IMR-90 (cell line): ENCODE data around the gene RARB.

Experiments used
- CEBPB ChIP-seq: IDR thresholded peaks from 2 replicates; pipeline ENCODE4 v1.6.1; 2012; ENCODE audit warnings: low read depth, low read length, improper control_type of control experiment
- FOS ChIP-seq: fragments of 150-350 bp; IDR thresholded peaks from 2 replicates; pipeline ENCODE4 v1.6.1; 2016; ENCODE audit warnings: low read depth, low read length
- MAFK ChIP-seq: IDR thresholded peaks from 2 replicates; pipeline ENCODE4 v1.6.1; 2012; ENCODE audit warnings: low read depth, low read length, improper control_type of control experiment
- MXI1 ChIP-seq: IDR thresholded peaks from 2 replicates; pipeline ENCODE4 v1.6.1; 2012; ENCODE audit warnings: low read depth, mild to moderate bottlenecking, low read length, moderate library complexity, borderline replicate concordance
- NFE2L2 ChIP-seq: fragments of 150-350 bp; IDR thresholded peaks from 2 replicates; pipeline ENCODE4 v1.6.1; 2016; ENCODE audit warnings: low read depth, mild to moderate bottlenecking, low read length
- POLR2A ChIP-seq: IDR thresholded peaks from 2 replicates; pipeline ENCODE4 v1.6.1; 2012; ENCODE audit warnings: mild to moderate bottlenecking, low read depth, low read length
- RAD21 ChIP-seq: IDR thresholded peaks from 2 replicates; pipeline ENCODE4 v1.6.1; 2012; ENCODE audit warnings: low read length, improper control_type of control experiment
- RCOR1 ChIP-seq: IDR thresholded peaks from 2 replicates; pipeline ENCODE4 v1.6.1; 2012; ENCODE audit warnings: mild to moderate bottlenecking, low read length, improper control_type of control experiment; ENCODE audit not compliant: insufficient replicate concordance
- RFX5 ChIP-seq: IDR thresholded peaks from 2 replicates; pipeline ENCODE4 v1.8.0; 2012; ENCODE audit warnings: low read depth, mild to moderate bottlenecking, low read length, moderate library complexity
- SMC3 ChIP-seq: fragments of 150-350 bp; IDR thresholded peaks from 2 replicates; pipeline ENCODE4 v1.6.1; 2016; ENCODE audit warnings: low read depth, mild to moderate bottlenecking, antibody characterized with exemption, low read length, moderate library complexity
- TF ChIP-seq, protein P1 (sequence below): conservative IDR thresholded peaks from 2 replicates; pipeline ENCODE4 v1.5.1; 2012; ENCODE audit warnings: mild to moderate bottlenecking, low read depth, low read length, improper control_type of control experiment
- TF ChIP-seq, protein P2 (sequence below): fragments of 150-350 bp; IDR thresholded peaks from 2 replicates; pipeline ENCODE4 v1.6.1; 2017; ENCODE audit warnings: mild to moderate bottlenecking, antibody characterized with exemption, low read length, low read depth
- TF ChIP-seq, protein P3 (sequence below): fragments of 150-350 bp; IDR thresholded peaks from 2 replicates; pipeline ENCODE4 v1.6.1; 2016; ENCODE audit warnings: low read depth, mild to moderate bottlenecking, low read length, moderate library complexity, borderline replicate concordance

DNA sequence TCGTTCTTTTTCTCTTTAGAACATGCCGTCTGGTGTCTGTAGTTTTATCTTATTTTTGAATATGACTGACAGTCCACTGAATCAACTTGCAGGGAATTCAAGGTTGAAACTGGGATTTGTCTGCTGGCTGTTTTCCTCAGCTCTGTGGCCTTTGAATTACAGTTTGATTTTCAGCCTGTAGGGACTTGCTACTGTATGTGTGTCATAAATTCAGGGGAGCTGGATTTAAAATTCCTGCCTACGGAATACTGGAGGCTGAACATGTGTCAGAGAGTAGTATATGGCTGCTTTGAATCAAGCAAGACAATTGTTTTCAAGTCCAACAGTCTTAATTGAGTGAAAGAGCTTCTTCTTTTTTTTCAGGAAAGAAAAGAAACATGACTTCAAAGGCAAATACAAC lies 33.9 kb downstream of the RARB start:
- TF ChIP-seq POLR2A (no peak), SMC3 (no peak), CEBPB (no peak), FOS (no peak), RFX5 (no peak), RAD21 (no peak), MAFK (no peak), RCOR1 (no peak), MXI1 (no peak), NFE2L2 (no peak)
- TF ChIP-seq, protein P1, sequence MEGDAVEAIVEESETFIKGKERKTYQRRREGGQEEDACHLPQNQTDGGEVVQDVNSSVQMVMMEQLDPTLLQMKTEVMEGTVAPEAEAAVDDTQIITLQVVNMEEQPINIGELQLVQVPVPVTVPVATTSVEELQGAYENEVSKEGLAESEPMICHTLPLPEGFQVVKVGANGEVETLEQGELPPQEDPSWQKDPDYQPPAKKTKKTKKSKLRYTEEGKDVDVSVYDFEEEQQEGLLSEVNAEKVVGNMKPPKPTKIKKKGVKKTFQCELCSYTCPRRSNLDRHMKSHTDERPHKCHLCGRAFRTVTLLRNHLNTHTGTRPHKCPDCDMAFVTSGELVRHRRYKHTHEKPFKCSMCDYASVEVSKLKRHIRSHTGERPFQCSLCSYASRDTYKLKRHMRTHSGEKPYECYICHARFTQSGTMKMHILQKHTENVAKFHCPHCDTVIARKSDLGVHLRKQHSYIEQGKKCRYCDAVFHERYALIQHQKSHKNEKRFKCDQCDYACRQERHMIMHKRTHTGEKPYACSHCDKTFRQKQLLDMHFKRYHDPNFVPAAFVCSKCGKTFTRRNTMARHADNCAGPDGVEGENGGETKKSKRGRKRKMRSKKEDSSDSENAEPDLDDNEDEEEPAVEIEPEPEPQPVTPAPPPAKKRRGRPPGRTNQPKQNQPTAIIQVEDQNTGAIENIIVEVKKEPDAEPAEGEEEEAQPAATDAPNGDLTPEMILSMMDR, result no peak
- TF ChIP-seq, protein P2, sequence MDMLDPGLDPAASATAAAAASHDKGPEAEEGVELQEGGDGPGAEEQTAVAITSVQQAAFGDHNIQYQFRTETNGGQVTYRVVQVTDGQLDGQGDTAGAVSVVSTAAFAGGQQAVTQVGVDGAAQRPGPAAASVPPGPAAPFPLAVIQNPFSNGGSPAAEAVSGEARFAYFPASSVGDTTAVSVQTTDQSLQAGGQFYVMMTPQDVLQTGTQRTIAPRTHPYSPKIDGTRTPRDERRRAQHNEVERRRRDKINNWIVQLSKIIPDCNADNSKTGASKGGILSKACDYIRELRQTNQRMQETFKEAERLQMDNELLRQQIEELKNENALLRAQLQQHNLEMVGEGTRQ, result no peak
- TF ChIP-seq, protein P3, sequence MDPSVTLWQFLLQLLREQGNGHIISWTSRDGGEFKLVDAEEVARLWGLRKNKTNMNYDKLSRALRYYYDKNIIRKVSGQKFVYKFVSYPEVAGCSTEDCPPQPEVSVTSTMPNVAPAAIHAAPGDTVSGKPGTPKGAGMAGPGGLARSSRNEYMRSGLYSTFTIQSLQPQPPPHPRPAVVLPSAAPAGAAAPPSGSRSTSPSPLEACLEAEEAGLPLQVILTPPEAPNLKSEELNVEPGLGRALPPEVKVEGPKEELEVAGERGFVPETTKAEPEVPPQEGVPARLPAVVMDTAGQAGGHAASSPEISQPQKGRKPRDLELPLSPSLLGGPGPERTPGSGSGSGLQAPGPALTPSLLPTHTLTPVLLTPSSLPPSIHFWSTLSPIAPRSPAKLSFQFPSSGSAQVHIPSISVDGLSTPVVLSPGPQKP, result no peak
